GM19328 (cell line): ENCODE data around the gene LUC7L2.
"Not testable (repeated sequence)": the region's sequence is repeated elsewhere in the genome, so short reads cannot be mapped to it uniquely, and the experiment has no call there.

ENCODE experiments used
- ATAC-seq: cut with Tn5 transposase; IDR thresholded peaks from one replicate; pipeline ENCODE4 v1.9.1; 2021; ENCODE audit warnings: mild to moderate bottlenecking, moderate library complexity; ENCODE audit not compliant: unreplicated experiment

The LUC7L2 gene

DNA sequence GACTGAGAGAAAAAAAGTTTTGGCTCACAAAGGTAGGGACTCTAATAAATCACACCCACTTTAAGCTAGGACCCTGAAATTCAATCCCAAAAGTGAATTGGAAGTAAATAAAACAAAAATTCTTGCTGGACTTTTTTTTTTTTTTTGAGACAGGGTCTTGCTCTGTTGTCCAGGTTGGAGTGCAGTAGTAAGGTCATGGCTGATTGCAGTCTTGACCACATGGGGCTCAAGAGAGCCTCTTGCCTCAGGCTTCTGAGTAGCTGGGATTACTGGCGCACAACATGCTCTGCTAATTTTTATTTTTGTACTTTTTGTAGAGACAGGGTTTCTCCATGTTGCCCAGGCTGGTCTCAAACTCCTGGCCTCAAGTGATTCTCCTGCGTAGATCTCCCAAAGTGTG, 5.0 kb upstream of the LUC7L2 start:
- ATAC-seq = no peak

DNA sequence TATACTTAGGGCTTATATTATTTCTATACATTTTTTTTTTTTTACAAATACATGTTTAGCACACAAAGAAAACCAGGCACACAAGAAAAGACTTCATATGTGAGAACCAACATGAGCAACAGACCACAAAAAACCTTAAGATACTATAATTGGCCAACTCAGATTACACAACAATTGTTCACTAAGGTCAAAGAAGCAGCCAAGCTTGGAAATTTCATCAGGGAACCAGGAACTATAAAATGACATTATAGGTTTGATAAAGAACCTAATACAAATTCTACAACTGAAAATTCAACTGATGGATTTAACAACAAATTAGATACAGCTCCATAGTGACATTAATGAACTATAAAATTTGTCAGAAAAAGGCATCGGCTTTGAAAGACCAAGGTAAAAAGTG, 4.4 kb upstream of the LUC7L2 start:
- no peak for ATAC-seq

DNA sequence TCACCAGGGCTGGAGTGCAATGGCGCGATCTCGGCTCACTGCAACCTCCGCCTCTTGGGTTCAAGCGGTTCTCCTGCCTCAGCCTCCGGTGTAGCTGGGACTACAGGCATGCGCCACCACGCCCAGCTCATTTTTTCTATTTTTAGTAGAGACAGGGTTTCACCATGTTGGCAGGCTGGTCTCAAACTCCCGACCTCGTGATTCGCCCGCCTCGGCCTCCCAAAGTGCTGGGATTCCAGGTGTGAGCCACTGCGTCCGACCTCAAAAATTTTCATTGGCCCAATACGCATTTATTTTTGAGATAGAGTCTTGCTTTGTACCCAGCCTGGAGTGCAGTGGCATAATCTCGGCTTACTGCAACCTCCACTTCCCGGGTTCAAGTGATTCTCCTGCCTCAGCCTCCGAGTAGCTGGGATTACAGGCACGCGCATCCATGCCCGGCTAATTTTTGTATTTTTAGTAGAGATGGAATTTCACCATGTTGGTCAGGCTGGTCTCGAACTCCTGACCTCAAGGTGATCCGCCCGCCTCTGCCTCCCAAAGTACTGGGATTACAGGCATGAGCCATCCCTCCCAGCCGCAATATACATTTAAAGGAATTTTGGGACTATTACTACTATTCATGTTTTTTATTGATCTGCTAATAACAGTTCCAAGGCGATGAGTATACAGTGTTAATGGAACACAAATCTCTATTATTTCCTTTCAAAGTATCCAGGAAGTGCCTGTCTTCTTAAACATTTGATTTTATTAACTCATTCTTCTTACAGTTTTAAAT, 1.8 kb upstream of the LUC7L2 start:
- not testable (repeated sequence) for ATAC-seq

DNA sequence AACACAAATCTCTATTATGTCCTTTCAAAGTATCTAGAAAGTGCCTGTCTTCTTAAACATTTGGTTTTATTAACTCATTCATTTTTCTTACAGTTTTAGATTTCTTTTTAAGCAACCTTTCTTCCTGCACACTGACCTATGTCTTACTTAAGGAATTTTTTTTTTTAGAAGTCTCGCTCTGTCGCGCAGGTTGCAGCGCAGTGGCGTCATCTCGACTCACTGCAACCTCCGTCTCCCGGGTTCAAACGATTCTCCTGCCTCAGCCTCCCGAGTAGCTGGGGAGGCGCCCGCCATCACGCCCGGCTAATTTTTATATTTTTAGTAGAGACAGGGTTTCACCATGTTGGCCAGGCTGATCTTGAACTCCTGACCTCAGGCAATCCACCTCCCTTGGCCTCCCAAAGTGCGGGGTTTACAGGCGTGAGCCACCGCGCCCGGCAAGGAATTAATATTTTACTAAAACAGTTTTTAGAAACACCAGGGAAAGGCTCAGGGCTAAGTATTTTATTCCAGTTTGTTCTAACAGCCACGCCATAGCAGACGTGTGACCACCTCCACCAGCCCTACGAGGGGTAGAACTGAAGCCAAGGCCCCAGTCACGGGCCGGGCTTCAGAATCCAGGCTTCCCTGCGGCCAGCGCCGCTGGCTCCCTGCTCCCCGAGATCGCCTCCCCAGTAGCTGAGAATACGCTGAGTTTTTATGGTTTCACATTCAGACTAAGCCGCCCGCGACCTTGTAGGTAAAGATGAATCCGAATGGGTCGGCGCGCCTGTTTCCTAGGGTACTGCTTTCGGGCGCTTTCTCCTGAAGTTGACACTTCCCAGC, 941 bp upstream of the LUC7L2 start:
- peak; percentile 6 for ATAC-seq

DNA sequence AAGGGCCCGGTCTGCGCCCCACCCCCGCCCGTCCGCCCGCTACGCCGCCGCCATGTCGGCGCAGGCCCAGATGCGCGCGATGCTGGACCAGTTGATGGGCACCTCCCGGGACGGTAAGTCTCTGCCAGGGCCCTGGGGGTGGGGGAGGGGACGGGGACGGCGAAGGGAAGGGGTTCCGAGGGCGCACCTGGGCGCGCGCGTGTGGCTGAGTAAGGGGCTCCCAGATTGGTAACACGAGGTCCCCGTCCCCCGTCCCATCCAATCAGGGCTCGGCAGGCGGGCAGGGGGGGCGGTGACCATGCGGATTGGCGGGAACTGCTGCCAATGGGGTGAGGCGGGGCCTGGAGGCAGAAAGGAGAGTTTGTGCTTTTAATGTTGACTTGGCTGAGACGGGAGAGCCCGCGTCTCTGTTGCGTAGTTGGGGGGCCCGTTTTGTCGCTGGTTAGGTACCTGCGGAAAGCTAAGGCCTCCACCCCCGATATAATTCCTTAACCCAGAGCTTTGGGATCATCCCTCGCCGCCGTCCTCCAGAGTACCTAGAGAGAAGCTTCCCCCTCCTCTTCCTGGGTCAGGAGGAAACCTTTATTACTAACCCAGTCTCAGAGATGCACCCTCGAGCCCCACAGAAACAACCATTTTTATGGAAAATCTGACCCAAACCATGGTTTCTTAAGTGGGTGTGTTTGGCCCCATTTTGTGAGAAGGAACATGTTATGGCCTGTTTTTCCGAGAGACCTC, 685 bp downstream of the LUC7L2 start:
- ATAC-seq = peak; percentile 71

DNA sequence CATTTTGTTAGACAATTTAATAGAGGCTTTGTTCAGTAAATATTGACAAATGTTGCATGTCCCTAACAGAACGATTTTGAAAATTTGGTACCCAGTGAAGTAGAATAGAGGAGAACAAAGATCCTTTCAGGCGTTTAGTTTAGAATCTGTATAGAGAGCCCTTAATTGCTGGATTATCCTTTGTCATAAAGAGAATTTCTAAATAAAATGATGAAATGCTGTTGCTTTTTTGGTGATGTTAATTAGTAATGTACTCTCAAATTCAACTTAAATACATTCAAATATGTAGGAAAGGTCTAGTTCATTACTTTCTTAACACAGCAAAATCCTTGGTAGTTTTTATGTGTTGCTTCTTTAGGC, 1.2 kb downstream of the LUC7L2 start:
- no peak for ATAC-seq

DNA sequence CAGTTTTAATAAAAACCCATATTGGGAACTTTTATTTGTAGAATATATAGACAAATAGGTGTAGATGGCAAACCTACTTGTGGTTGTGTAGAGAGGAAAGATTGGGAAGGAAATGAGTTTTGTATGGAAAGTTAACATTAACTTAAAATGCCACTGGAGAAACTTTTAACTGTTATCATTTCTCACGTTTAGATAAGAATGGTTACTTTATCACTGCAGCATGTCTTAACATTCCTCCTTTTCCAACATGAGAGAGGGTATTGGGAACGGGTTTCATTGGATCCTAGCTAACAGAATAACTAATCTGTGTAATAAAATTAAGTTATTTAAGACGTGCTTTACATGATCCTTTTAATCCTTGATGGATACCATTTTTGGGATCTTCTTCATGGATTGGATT, 1.8 kb downstream of the LUC7L2 start:
- no peak for ATAC-seq

DNA sequence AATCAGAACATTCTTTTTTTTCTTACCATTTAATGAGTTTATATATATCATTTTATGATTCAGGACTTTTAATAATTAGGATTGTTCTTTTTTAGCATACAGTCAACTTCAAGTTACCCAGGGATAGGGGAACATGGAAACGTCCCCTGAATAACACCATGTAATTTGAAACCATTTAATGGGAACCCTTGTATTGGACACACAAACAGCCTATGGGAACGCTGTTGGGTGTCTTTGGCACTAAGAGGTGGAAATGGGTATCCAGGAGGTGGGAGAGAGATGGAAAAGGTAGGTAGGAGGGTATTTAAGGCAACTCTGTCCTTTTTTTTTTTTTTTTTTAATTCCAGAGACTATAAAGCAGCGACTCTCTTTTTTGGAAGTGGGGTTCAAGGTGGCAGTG, 2.6 kb downstream of the LUC7L2 start:
- no peak for ATAC-seq

DNA sequence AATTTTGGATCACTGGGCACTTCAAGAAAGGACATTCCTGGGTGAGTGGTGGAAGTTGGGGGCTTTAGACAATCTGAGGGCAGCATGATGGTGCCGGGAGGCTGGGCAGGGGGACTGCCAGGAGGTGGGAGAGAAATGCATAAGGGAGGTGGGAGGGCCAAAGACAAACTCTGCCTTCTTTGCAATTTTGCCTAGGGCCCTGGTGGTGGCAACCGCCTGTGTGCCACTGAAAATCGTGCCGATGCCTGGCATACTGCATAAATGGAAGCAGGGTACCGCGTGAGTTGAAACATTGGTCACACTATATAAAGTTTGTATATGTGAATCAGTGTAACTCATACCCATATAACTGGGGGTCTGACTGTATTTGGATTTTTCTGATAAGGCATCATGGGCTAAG, 3.3 kb downstream of the LUC7L2 start:
- no peak for ATAC-seq

DNA sequence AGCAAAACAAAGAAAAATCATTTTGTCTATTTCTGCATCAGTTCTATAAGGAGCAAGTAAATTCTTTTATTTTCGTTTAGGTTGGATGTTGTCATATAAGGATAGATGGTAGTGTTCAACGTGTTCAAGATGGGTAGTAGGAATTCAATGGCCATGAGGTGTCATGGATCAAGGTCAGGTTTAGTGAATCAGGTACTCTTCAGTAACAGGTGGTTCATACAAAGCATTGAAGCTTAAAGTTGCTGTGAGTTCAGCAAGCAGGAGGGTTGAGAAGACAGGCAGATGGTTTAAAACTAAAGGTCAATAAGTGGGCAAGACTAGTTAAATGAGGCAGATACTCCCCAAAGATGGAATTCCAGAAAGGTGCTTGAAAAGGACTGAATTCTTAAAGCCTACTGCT, 5.6 kb downstream of the LUC7L2 start:
- ATAC-seq = no peak

DNA sequence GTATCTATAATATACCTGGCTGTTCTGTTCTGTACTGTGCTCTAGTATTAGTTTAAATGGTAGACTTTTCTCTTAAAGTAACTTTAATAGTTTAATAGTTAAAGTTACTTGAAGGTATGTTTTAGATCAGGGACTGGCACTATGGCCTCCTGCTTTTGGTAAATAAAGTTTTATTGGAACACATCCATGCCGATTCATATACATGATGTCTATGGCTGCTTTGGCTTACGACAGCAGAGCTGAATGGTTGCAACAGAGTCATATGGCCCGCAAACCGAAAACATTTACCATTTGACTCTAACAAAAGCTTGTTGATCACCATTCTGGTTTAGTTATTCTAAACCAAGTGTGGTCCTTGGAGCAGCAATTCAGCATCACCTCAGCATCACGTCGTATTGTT, 6.7 kb downstream of the LUC7L2 start:
- no peak for ATAC-seq

DNA sequence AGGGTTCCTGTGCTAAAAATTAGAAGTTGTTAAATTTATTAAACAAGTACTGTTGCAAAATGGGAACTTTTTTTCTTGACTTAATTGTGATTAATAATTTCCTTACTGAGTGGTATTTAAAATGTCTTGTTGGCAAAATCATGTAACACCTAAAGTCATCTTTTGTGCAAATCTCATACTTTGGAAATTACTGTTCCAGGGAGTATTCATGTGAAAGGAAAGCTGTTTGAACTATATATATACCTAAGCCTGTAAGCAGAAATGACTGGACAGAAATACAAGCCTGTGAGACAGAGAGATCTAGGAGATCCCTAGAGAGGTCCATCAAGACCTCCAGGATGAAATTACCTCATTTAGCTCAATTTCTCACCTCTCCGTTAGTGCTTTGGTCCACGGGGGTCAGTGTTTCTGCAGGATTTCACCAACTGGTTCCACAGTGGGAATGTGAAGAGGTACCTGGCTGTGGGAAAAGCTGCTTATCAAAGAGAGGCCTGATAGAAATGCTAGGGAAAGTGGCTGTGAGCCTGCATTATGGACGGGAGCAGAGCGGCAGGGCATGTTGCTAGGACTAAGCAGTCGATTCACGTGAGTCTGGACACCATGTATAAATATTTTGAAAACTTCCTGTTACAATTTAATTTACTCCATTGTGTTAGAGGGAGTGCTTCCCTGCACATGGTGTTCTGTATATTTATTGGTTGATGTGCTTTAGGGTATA, 7.9 kb downstream of the LUC7L2 start:
- ATAC-seq = no peak

DNA sequence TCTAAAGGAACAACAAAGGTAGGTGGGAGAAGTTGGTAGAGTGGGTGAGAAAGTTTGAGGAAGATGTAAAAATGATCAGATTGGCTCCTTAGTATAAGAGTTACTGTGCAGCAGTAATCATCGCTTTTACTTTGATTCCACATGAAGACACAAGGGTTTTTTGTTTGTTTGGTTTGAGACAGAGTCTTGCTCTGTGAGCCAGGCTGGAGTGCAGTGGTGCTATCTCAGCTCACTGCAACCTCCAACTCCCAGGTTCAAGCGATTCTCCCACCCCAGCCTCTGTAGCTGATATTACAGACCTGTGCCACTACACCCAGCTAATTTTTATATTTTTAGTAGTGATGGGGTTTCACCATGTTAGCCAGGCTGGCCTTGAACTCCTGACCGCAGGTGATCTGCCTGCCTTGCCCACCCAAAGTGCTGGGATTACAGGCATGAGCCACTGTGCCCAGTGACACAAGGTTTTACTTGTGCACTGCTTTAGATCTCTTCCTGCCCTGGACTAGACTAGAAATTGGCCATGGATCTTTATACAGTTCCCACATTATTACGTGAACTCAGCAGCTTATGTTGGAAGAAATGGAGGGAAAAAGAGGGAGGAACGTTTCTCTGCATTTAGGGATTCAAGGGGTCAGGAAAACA, 10.7 kb downstream of the LUC7L2 start:
- no peak for ATAC-seq

DNA sequence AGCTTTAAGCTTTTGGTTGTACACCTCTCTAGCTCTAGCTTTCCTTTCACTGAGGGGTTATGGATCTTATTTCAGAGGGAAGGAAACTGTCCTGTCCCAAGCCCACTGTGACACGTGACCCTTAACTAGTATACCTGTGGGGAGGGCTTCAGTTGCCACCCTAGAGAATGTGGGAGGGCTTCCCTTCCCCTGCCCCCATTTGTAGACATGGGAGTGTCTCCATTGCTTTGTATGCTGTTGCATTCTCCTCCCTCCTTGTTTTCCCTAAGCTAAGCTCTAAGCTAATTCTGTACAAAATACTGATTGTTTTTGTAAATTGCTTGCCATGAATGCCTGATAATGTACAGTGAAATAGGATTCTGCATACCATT, 11.2 kb downstream of the LUC7L2 start:
- no peak for ATAC-seq

DNA sequence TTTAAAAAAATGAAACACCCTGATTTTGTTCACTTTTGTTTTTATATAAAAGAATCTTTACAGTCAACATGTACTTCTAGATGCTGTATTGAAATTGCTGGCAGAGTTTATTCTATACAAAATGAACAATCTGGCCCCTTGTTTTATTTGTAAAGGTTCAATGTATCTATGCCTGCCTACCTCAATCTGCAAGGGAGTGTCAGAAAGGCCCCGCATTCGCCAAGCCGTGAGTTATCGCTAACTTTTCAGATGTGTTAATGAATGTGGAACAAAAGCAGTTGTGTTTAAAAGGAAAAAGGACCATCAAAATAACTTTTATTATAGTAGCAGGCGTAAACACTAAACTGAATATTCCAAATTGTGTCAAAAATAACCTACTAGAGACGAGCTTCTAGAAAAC, 14.6 kb downstream of the LUC7L2 start:
- no peak for ATAC-seq

DNA sequence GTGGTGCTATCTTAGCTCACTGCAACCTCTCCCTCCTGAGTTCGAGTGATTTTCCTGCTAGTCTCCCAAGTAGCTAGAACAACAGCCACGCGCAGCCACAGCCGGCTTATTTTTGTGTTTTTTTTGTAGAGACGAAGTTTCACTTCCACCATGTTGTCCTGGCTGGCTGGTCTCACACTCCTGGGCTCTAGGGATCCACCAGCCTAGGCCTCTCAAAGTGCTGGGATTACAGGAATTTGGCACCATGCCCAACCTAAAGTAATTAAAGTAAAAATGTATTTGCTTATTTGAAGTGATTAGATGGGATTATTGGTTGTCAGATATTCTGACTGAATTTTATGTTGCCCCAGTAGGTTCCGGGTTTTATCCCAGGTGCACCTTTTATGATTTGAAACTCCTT, 22.7 kb downstream of the LUC7L2 start:
- ATAC-seq = no peak

DNA sequence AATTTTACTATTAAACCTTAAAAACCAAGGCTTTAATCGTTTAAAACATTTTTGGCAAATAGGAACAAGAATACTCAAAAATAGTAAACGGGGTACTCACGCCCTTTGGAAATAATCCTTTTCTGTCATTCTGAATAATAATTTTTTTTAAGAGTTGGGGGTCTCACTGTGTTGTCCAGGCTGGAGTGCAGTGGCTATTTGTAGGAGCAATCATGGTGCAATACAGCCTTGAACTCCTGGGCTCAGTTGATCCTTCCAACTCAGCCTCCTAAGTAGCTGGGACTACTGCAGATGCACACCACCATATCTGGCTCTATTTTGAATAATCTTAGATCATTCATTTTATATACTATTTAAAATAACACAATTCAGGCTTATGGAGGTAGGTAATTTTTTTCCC, 24.9 kb downstream of the LUC7L2 start:
- ATAC-seq = no peak

DNA sequence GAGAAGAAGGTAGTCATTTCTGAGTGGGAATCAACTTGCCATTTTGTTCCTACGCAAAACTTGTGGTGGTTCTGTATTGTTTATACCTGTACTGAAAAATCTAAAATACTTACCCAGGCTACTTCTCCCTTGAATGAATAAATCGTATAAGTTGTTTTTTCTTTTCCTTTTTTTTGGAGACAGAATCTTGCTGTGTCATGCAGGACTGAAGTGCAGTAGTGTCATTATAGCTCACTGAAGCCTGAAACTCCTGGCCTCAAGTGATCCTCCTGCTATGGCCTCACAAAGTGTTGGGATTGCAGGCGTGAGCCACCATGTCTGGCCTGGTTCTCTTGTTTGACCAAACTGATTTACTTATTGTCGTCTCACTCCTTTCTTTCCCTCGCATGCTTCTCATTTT, 27.9 kb downstream of the LUC7L2 start:
- ATAC-seq = no peak

DNA sequence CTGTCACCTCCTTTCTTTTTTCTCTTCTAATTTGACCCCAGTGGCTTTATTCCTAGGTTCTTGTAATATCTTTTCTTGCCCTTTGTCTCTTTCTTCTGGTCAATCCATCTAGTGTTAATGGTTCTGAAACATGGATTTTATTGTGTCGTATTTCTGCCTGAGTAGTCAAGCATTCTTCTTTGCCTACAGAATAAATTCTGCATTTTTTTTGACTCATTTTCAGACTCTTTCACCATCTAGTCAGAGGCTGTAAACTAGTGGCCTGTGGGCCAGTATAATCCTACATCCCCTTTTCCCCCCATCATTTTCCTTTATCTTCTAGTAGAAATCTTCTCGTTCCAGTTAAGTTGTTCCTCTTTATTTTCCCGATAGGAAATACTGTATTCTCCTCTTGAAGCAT, 29.4 kb downstream of the LUC7L2 start:
- no peak for ATAC-seq

DNA sequence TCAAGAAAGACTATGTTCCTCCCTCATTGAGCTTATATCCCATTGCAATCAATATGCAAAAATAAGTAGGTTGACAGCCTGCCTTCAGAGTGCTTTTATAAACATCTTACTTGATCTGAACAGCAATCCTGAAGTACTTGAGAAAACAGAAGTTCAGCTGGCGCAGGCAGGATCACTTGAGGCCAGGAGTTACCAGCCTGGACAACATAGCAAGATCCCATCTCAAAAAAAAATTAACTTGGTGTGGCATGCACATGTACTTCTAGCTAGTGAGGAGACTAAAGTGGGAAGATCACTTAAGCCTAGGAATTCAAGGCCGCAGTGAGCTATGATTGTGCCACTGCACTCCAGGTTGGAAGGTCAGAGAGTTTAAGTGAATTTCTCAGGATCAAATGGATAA, 30.1 kb downstream of the LUC7L2 start:
- ATAC-seq = no peak
